HL-60/S4 treated with phorbol 12-myristate 13-acetate at 8.2 ng/mL for 4 days and 3 days (cell line): ENCODE measurements around the gene RAB41.
"Not testable (repeated sequence)": the region's sequence is repeated elsewhere in the genome, so short reads cannot be mapped to it uniquely, and the experiment has no call there.

Experiments used
- in situ Hi-C: fragments of 300-500 bp; cut with MboI; formaldehyde crosslinking; loops from 2 replicates; pipeline ENCODE4 v1.15.0; 2022; ENCODE audit warnings: low sequenced_read_pairs

Gene RAB41

DNA sequence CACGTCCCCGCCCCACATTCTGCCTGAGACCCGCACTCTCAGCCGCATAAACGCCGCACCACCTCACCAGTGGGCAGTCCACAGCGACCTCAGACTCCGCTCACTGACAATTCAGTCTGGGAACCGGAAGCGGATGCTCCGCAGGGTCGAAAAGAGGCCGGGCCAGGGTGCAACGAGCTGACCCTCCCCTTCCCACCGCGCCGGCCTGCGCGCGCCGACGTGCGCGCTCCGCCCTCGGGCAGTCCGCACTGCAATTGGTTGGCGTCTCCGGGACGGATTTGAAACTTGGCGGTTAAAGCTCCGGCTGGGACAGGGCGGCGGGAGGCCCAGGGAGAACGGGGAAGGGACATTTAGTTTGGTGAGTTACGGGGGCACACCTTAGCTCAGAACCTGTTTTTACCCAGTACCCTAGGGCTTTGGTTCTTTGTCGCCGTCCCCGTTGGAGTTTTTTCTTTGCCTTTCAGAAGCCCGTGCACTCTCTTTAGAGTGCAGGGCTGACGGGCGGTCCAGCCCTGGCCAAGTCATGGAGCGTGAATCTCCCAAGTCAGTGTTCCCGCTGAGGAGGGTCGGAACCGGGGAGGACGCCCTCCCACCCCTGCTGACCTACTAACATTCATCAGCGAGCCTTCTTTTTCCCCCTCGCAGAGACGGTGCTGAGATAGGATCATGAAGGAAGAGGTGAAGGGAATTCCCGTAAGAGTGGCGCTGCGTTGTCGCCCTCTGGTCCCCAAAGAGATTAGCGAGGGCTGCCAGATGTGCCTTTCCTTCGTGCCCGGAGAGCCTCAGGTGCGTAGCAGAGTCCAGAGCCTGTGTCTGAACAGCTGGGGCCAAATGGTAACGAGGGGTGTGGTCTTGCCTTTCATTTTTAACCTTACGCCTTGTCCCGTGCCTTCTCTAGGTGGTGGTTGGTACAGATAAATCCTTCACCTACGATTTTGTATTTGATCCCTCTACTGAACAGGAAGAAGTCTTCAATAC, 8.1 kb downstream of the RAB41 start, which contains the start of the genes KIF4A and PDZD11:
TSS of gene KIF4A (plus strand) at position 312 of the 978 bp plus-strand sequence. CDS start at position 667, 355 bp downstream.
TSS of gene PDZD11 (minus strand) at position 135 of the 978 bp plus-strand sequence. CDS start 586 bp downstream, outside the sequence.
- in situ Hi-C loops, result no loop called here

DNA sequence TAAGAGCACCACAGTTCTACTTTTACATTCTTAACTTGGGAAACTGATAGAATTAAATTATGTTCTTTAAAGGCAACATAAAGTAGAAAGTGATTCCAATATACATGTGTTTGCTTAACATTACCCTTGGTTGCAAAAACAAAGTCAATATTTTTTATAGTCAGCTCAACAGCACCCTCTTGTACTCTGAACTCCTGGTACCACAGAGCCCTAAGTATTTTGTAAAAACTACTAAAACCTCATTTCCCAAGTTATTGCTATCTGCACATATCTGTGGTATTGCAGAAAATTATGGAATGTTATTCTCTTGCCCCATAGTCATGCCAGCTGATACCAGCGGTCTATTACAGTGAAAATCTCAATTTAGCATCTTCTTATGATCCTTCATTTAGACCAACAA, 10.8 kb downstream of the RAB41 start:
- in situ Hi-C loops, result no loop called here

- in situ Hi-C loops, result no loop called here
Observed at GRCh38 chrX:70293621-70294020, 11.6 kb downstream of the RAB41 start.

DNA sequence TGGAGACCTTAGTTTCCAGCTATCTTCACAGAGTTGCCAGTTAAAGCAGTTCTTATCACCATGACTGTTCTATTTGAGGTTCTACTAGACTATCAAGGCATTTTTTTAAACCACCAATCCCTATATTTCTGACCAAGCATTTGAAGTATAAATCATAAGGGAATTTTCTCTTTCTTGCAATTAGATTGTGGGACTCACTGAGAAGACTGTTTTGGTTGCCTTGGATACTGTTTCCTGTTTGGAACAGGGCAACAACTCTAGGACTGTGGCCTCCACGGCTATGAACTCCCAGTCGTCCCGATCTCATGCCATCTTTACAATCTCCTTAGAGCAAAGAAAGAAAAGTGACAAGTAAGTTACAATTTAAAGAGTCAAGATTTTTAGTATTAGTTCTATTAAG, 19.7 kb downstream of the RAB41 start:
- in situ Hi-C loops, result no loop called here

GRCh38 chrX:70313503-70313902, 31.5 kb downstream of the RAB41 start:
- in situ Hi-C loops, result no loop called here

DNA sequence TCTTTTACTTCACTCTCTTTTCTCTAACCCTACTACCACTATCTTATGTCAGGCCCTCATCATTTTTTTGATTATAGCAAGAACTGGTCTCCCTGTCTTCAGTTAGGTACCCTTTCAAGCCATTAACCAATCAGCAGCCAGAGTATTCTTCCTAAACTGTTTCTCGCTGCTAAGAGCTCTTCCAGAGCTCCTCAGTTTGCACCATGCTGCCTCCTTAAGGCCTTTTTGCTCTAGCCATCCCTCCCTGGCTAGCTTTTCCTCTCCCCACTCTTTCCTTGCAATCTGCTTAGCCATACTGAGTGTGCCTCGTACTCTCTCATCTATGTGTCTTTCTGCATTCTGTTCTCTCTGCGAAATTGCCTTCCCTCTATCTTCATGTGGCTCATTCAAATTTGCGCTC, 40.8 kb downstream of the RAB41 start:
- in situ Hi-C loops, result no loop called here

DNA sequence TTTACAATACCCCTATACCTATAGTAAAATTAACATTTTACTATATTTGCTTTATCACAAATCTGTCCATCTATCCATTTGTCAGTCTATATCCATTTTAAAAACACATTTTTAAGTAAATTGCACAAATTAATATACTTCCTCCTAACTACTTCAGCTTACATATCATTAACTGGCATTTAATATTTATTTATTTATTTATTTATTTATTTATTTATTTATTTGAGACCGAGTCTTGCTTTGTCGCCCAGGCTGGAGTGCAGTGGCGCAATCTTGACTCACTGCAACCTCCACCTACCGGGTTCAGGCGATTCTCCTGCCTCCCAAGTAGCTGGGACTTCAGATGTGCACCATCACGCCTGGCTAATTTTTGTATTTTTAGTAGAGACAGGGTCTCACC, 41.7 kb downstream of the RAB41 start:
- in situ Hi-C loops, result not testable (repeated sequence)

DNA sequence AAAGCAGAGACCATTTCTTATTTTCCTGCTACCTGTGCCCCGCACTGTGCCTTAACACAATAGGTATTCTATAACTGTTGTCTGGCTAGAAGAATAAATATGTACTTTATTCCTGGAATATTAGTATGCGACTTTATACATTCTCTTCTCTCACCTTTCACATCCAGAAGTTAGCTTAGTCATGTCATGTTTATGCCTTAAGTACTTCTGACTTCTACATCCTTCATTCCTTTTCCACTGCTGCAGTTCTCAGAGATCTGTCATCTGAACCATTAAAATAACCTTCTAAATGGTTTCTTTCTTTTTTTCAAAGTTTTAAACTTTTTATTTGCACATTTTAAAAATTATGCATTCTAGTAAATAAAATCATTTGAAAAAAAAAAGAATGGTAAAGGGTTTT, 42.4 kb downstream of the RAB41 start:
- in situ Hi-C loops, result no loop called here

- in situ Hi-C loops, result no loop called here
Observed at GRCh38 chrX:70331161-70331560, 49.2 kb downstream of the RAB41 start.

- in situ Hi-C loops, result no loop called here
Observed at GRCh38 chrX:70332600-70332999, 50.6 kb downstream of the RAB41 start.
